DMS 273 (cell line): ENCODE data around the gene IFI27L2.
A peak's percentile ranks its signal among the peaks of the same experiment; 100 is the strongest.

Experiments
- DNase-seq: peaks from one replicate; lab custom pipeline; 2025; ENCODE audit not compliant: unreplicated experiment; lab: John Stamatoyannopoulos, UW

IFI27L2 gene

DNA sequence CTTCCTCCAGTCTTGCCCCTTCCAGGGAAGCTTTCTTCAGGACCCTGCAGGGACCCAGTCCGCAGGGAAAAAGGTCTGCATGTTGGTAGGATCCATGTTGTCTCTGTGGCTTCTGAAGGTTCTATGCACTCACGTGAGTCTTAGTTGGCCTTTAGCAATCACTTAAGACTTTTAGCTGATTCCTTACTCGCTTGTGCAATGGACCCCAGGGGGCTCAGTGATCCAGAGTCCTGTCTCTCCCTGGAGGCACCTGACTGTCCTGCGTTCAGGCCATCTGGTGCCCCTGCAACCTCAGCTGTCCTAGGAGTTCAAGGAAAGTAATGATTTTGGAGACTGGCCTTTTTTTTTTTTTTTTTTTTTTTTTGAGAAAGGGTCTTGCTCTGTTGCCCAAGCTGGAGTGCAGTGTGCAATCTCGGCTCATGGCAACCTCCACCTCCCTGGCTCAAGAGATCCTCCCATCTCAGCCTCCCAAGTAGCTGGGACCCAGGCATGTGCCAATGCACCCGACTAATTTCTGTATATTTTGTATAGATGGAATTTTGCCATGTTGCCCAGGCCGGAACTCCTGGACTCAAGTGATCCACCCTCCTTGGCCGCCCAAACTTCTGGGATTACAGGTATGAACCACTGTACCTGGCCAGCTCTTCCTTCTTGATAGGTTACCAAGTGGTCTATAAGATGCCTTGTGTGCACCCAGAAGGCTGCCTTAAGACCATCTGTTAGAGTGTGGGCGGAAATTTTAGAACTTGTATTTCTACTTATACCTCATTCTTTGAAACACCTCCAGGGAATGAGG, 4.6 kb downstream of the IFI27L2 start:
- DNase-seq, result no peak

DNA sequence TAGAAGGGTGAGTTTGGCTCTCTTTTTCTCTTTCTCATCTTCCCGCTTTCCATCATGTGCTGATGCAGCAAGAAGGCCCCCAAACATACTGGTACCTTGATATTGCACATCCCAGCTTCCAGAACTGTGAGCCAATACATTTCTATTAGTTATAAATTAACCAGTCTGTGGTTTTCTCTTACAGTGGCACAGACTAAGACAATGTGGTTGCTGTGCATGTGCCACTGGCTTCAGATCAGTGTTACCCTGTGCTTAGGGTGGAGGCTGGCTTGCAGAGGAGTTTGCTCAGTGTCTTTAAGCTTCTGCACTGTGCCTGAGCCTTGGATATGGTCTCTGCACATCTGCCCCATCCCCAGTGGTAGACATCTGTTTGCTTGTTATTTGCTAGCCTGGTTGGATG, 5.5 kb downstream of the IFI27L2 start:
- no peak for DNase-seq

- no peak for DNase-seq
These were observed 6.1 kb downstream of the IFI27L2 start for GRCh38 chr14:94123296-94123695.

DNA sequence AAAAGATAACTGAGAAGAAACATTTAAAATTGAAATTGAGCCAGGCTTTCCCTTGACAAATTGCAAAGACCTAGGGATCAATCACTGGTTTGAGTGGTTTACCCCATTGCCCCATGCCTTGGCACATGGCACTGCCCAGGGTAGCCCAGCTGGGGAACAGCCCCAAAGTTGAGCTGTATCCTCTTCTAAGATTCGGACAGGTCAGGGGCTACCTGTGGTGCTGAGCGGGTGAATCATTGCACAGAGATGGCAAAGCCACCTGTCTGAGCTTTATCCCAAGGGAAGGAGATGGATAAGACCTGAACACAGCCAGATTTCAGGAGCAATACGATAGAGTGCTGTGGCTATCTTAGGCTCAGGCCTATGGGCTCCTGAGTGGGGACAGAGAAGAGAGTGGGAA, 7.0 kb downstream of the IFI27L2 start:
- DNase-seq, result no peak

DNA sequence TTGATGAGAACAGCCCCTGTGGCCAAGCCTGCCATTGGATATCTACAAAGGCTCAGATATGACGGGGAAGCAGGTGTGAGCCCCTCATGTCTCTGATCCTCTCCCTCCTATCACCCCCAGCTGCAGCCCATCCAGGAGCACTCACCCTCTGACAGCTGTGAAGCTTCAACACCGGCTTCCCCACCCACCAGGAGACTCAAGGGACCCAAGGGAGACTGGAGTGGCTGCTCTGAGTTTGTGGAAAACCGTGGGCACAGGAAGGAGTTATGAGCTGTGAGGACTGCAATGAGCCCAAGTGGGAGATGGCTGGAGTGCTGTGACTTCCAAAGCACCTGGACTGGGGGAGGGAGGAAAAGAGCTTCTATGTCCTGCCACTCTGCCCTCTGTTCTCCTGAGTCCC, 7.9 kb downstream of the IFI27L2 start:
- DNase-seq, result no peak

GRCh38 chr14:94120667-94121340, 8.6 kb downstream of the IFI27L2 start:
- no peak for DNase-seq

- DNase-seq, result no peak
These were observed 10.3 kb downstream of the IFI27L2 start for GRCh38 chr14:94119071-94119470.

DNA sequence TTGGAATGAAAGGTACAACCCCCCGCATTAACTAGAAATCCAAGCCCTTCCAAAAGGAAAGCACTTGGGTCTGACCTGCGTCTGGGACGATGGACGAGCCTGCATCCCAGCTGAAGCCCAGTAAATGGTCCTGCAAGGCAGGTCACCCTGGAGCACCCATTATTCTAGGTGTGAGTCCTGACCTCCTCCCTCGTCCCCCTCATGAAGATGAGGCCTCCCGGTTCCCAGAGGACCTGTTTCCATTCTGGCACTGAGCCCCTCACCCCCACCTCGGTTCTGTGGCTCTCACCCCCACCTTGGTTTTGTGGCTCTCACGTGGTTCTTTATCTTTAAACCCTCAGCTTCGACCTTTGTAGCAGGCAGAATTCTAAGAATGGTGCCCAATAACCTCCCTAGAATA, 11.5 kb downstream of the IFI27L2 start:
- no peak for DNase-seq

DNA sequence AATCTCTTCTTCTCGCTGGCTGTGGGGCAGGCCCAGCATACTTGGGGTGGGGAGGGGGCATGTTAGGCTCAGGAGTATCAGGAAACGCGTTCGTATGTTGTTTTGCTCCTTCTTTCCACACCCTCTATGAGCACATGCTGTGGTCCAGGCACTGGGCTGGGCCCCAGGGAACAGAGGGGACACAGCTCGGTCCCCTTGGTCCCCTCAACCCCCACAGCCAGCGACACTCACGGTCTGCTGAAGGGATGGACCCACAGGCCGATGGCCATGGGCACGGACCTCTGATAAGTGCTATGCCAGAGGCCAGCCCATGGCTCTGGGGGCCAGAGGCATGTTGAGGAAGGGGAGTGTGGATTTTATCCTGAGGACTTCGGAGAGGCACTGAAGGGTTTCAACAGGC, 12.7 kb downstream of the IFI27L2 start:
- DNase-seq, result no peak

DNA sequence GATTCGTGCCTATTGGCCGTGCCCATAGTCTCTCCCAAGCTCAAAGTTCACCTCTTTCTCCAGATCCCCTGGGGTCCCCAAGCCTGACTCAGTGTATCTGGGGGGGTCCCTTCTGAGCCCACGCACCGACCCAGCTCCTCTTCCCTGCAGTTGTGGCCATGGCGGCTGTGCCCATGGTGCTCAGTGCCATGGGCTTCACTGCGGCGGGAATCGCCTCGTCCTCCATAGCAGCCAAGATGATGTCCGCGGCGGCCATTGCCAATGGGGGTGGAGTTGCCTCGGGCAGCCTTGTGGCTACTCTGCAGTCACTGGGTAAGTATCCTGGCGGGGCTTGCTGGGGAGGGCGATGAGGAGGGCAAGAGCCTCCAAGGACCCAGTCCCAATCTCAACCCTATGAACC, 13.8 kb downstream of the IFI27L2 start:
- DNase-seq, result no peak

GRCh38 chr14:94115058-94115591, 14.3 kb downstream of the IFI27L2 start:
- peak; percentile 73 for DNase-seq

- DNase-seq, result no peak
These were observed 14.8 kb downstream of the IFI27L2 start for GRCh38 chr14:94114589-94115057.

- DNase-seq, result no peak
These were observed 15.4 kb downstream of the IFI27L2 start for GRCh38 chr14:94113908-94114588.

GRCh38 chr14:94113490-94113889, 15.9 kb downstream of the IFI27L2 start:
- peak; percentile 39 for DNase-seq

GRCh38 chr14:94113073-94113472, 16.3 kb downstream of the IFI27L2 start:
- DNase-seq, result no peak

- DNase-seq, result no peak
These were observed 16.8 kb downstream of the IFI27L2 start for GRCh38 chr14:94112513-94113063.

GRCh38 chr14:94111276-94112095, 17.9 kb downstream of the IFI27L2 start:
- DNase-seq, result no peak

DNA sequence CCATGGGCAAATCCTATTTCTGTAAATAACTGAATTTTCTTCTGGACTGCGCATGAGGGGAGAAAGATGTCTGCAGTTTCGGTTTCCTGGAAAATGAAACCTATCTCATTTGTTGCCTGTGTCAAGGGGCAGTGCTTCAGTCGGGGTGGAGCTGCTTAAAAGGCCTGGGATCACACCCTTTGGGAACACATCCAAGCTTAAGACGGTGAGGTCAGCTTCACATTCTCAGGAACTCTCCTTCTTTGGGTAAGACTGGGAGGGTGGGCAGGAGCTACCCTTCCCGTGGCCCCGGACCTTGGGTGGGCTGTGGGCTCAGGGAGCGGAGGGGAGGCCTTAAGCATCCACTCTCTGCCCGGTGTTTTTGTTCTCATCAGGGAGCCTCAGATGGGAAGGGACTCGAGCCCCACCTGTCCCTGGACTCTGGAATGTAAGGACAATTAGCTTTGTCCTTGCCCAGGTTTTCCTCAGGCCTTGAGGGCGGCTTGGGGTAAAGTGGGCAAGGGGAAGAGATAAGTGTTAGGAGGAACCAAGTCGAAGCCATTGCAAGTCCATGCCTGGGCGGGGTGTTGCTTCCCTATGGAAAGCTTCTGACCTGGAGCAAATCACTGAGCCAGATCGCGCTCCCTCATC, 18.7 kb downstream of the IFI27L2 start, which contains the start of gene IFI27:
IFI27 (plus strand) TSS at position 185 of the 630 bp plus-strand sequence.
- DNase-seq, result no peak

DNA sequence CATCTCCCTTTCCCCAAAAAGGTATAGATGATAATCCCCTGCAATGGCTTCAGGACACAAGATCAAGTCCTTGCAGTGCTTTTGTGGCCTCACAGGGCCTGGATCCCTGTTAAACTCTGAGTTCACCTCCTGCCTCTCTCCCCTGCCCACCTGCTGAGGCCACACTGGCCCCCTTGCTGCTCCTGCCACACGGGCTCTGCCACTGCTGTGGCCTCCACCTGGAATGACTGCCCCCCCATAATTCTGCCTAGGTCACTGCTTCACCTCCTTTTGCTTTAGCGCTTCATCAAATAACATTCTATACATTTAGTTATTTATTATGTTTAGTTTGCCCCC, 19.5 kb downstream of the IFI27L2 start:
- no peak for DNase-seq

GRCh38 chr14:94104731-94105130, 24.7 kb downstream of the IFI27L2 start:
- DNase-seq, result no peak
